Fibroblast of mammary gland (primary cell): ENCODE measurements around the gene NRG3.

Source experiments
- DNase-seq: peaks from one replicate; pipeline ENCODE4 v3.0.0-alpha.2; 2010; ENCODE audit warnings: low read depth
- H3K4me3 ChIP-seq: 2 replicates; pipeline ENCODE4 v1.5.1; 2011; ENCODE audit warnings: low read depth, mild to moderate bottlenecking, low read length, moderate library complexity; ENCODE audit not compliant: control insufficient read depth
- CTCF ChIP-seq: conservative IDR thresholded peaks from 2 replicates; pipeline ENCODE4 v1.5.1; 2011; ENCODE audit warnings: low read depth, low read length, inconsistent platforms; ENCODE audit not compliant: control insufficient read depth, insufficient read depth

Gene NRG3

GRCh38 chr10:82759050-82759449 is 884.1 kb downstream of the NRG3 start:
- TF ChIP-seq CTCF = no peak
- no peak overlapping the region for H3K4me3 ChIP-seq
- DNase-seq = no peak

- no peak for TF ChIP-seq CTCF
- no peak overlapping the region for H3K4me3 ChIP-seq
- DNase-seq = no peak
These were observed 887.6 kb downstream of the NRG3 start for GRCh38 chr10:82762641-82763040.

GRCh38 chr10:82768040-82768439 is 893.0 kb downstream of the NRG3 start:
- TF ChIP-seq CTCF = no peak

GRCh38 chr10:82778908-82779307 is 903.9 kb downstream of the NRG3 start:
- no peak for DNase-seq
- H3K4me3 ChIP-seq = no peak overlapping the region
- TF ChIP-seq CTCF = no peak

More at GRCh38 chr10:82768040-82768439, 893.0 kb downstream of the NRG3 start:
- no peak overlapping the region for H3K4me3 ChIP-seq
- no peak for DNase-seq

- H3K4me3 ChIP-seq = no peak overlapping the region
- peak; percentile 27 for TF ChIP-seq CTCF
- peak; percentile 4 for DNase-seq
These were observed 921.5 kb downstream of the NRG3 start for GRCh38 chr10:82796510-82796909.

- no peak overlapping the region for H3K4me3 ChIP-seq
- no peak for DNase-seq
- TF ChIP-seq CTCF = no peak
These were observed 926.3 kb downstream of the NRG3 start for GRCh38 chr10:82801289-82801688.

- TF ChIP-seq CTCF = peak; percentile 39
- peak; percentile 18 for DNase-seq
- no peak overlapping the region for H3K4me3 ChIP-seq
These were observed 936.6 kb downstream of the NRG3 start for GRCh38 chr10:82811621-82812020.
